ENCODE results near the gene SKIC3.

- no peak for TF ChIP-seq POLR2A (IDR thresholded peaks at IDR 0.05)
- no peak for TF ChIP-seq CTCF (IDR thresholded peaks at IDR 0.05)
- no peak for TF ChIP-seq EP300 (IDR thresholded peaks at IDR 0.05)
These were observed 21.7 kb downstream of the SKIC3 start for GRCh38 chr5:95533106-95533505.

Data from sigmoid colon (tissue), 4 donors.